ENCODE data around the gene SUSD6. TPM values are rescaled to one million over a fixed set of nuclear protein-coding genes. Genes with fewer than 3 reads are reported as not detected.

Gene SUSD6
- total and polyA plus RNA-seq, 4 donors = 16.0 to 75.1 (median 61.0) TPM

GRCh38 chr14:69587389-69587788 lies 24.0 kb upstream of the SUSD6 start:
- no peak for TF ChIP-seq CTCF (IDR thresholded peaks at IDR 0.05; ENCODE audit: control extremely low read depth, extremely low read depth)
- Histone ChIP-seq H3K36me3 (ENCODE audit: control insufficient read depth in 4 of 4, insufficient read depth in 4 of 4, low read length in 4 of 4) (no peaks in the 10 kb centered on the region), H3K27me3 (ENCODE audit: control insufficient read depth in 3 of 3, insufficient read depth in 3 of 3, low read length in 2 of 3) (no peaks in the 10 kb centered on the region), H3K9ac (ENCODE audit: insufficient read depth in 1 of 2, low read length in 2 of 2) (no peak overlapping the region), H3K9me3 (ENCODE audit: control insufficient read depth in 4 of 4, insufficient read depth in 3 of 4, low read length in 3 of 4) (no peaks in the 10 kb centered on the region), H3K4me3 (no peak overlapping the region), H3K4me1 (ENCODE audit: control insufficient read depth in 5 of 5, insufficient read depth in 5 of 5, low read length in 5 of 5) (peaks cover 0 to 6% (median 0%) of the 10 kb centered on the region in 5 donors), H3K27ac (ENCODE audit: low read depth in 1 of 2, low read length in 1 of 2) (no peak overlapping the region)
- ATAC-seq (ENCODE audit: insufficient read depth, low FRiP score) = no peak
- no peak for DNase-seq
- 63 to 72% methylated on average over 8 of the region's 8 CpGs for WGBS, 2 donors

- Histone ChIP-seq H3K27me3 (ENCODE audit: control insufficient read depth in 3 of 3, insufficient read depth in 3 of 3, low read length in 2 of 3) (no peaks in the 10 kb centered on the region), H3K9me3 (ENCODE audit: control insufficient read depth in 4 of 4, insufficient read depth in 3 of 4, low read length in 3 of 4) (no peaks in the 10 kb centered on the region), H3K27ac (ENCODE audit: low read depth in 1 of 2, low read length in 1 of 2) (no peak overlapping the region), H3K4me3 (no peak overlapping the region), H3K9ac (ENCODE audit: insufficient read depth in 1 of 2, low read length in 2 of 2) (no peak overlapping the region), H3K36me3 (ENCODE audit: control insufficient read depth in 4 of 4, insufficient read depth in 4 of 4, low read length in 4 of 4) (no peaks in the 10 kb centered on the region), H3K4me1 (ENCODE audit: control insufficient read depth in 5 of 5, insufficient read depth in 5 of 5, low read length in 5 of 5) (peaks cover 0 to 15% (median 3%) of the 10 kb centered on the region in 5 donors)
- no peak for TF ChIP-seq CTCF (IDR thresholded peaks at IDR 0.05; ENCODE audit: control extremely low read depth, extremely low read depth)
- DNase-seq = no peak
- no peak for ATAC-seq (ENCODE audit: insufficient read depth, low FRiP score)
- WGBS, 2 donors = 82 to 83% methylated on average over 2 of the region's 2 CpGs
Observed at GRCh38 chr14:69591317-69591716, 20.1 kb upstream of the SUSD6 start.

GRCh38 chr14:69593018-69593677 lies 18.2 kb upstream of the SUSD6 start:
- Histone ChIP-seq H3K9ac (ENCODE audit: insufficient read depth in 1 of 2, low read length in 2 of 2) (peak overlapping the region in 1 of 2 donors; percentile 29), H3K9me3 (ENCODE audit: control insufficient read depth in 4 of 4, insufficient read depth in 3 of 4, low read length in 3 of 4) (no peaks in the 10 kb centered on the region), H3K36me3 (ENCODE audit: control insufficient read depth in 4 of 4, insufficient read depth in 4 of 4, low read length in 4 of 4) (no peaks in the 10 kb centered on the region), H3K4me1 (ENCODE audit: control insufficient read depth in 5 of 5, insufficient read depth in 5 of 5, low read length in 5 of 5) (peaks cover 0 to 15% (median 0%) of the 10 kb centered on the region in 5 donors), H3K4me3 (no peak overlapping the region), H3K27ac (ENCODE audit: low read depth in 1 of 2, low read length in 1 of 2) (no peak overlapping the region), H3K27me3 (ENCODE audit: control insufficient read depth in 3 of 3, insufficient read depth in 3 of 3, low read length in 2 of 3) (no peaks in the 10 kb centered on the region)
- 64 to 83% methylated on average over 6 of the region's 6 CpGs for WGBS, 2 donors
- ATAC-seq (ENCODE audit: insufficient read depth, low FRiP score) (no peak), DNase-seq (peak; percentile 93 to 97 (median 96))
- no peak for TF ChIP-seq CTCF (IDR thresholded peaks at IDR 0.05; ENCODE audit: control extremely low read depth, extremely low read depth)

- H3K4me3 ChIP-seq = no peak overlapping the region
- H3K27me3 ChIP-seq (ENCODE audit: control insufficient read depth in 3 of 3, insufficient read depth in 3 of 3, low read length in 2 of 3) = no peaks in the 10 kb centered on the region
- H3K9ac ChIP-seq (ENCODE audit: insufficient read depth in 1 of 2, low read length in 2 of 2) = no peak overlapping the region
- DNase-seq (no peak), ATAC-seq (ENCODE audit: insufficient read depth, low FRiP score) (no peak)
- TF ChIP-seq CTCF (IDR thresholded peaks at IDR 0.05; ENCODE audit: control extremely low read depth, extremely low read depth) = no peak
- no peaks in the 10 kb centered on the region for H3K36me3 ChIP-seq (ENCODE audit: control insufficient read depth in 4 of 4, insufficient read depth in 4 of 4, low read length in 4 of 4)
- peaks cover 0 to 15% (median 0%) of the 10 kb centered on the region in 5 donors for H3K4me1 ChIP-seq (ENCODE audit: control insufficient read depth in 5 of 5, insufficient read depth in 5 of 5, low read length in 5 of 5)
- 94 to 98% methylated on average over 6 of the region's 6 CpGs for WGBS, 2 donors
- H3K9me3 ChIP-seq (ENCODE audit: control insufficient read depth in 4 of 4, insufficient read depth in 3 of 4, low read length in 3 of 4) = no peaks in the 10 kb centered on the region
- no peak overlapping the region for H3K27ac ChIP-seq (ENCODE audit: low read depth in 1 of 2, low read length in 1 of 2)
Observed at GRCh38 chr14:69594846-69595245, 16.6 kb upstream of the SUSD6 start.
